ENCODE results near the gene MUS81. TPM values are rescaled to one million over a fixed set of nuclear protein-coding genes. Genes with fewer than 3 reads are reported as not detected.
A peak's percentile ranks its signal among the peaks of the same experiment; 100 is the strongest.

The MUS81 gene
- total and polyA plus RNA-seq, 2 of the 13 experiments (the other 11 are each of a cell fraction or from before 2014, with no cell fraction given) = 25.6 to 30.2 TPM

DNA sequence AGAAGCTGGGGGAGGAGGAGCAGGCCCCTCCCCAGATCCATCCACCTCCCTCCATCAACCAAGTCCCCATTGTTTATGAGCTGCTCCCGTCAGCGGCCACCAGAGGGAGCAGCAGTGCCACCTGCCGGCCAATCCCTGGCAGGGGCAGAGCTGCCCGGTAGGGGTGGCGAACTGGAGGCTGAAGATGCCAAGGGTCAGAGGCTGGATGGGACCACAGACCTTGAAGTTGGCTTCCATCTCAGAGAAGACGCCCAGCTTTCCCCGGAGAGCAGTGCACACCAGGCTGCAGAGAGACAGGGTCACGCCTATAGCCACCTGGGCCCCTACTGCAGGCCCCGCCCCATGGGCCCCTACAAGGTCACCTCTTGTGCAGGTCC, 24.5 kb downstream of the MUS81 start (continued):
- TF ChIP-seq MYNN (CRISPR knock-in tag; IDR thresholded peaks at IDR 0.05; ENCODE audit: low read depth) (no peak), ZSCAN29 (CRISPR knock-in tag; conservative IDR thresholded peaks at IDR 0.05) (no peak), RFX3 (CRISPR knock-in tag; IDR thresholded peaks at IDR 0.05) (no peak), ZBTB37 (CRISPR knock-in tag; IDR thresholded peaks at IDR 0.05) (no peak), ZNF264 (CRISPR knock-in tag; IDR thresholded peaks at IDR 0.05) (no peak), ZNF333 (CRISPR knock-in tag; IDR thresholded peaks at IDR 0.05; ENCODE audit: borderline replicate concordance) (no peak), GPN1 (CRISPR knock-in tag; IDR thresholded peaks at IDR 0.05; ENCODE audit: borderline replicate concordance) (no peak), SMAD1 (CRISPR knock-in tag; IDR thresholded peaks at IDR 0.05; ENCODE audit: borderline replicate concordance, low read depth) (0 out of 2 replicates have a peak, but pooled peaks have one; percentile 58), ZNF329 (CRISPR knock-in tag; IDR thresholded peaks at IDR 0.05; ENCODE audit: low read depth) (no peak), YEATS2 (CRISPR knock-in tag; IDR thresholded peaks at IDR 0.05; ENCODE audit: borderline replicate concordance) (no peak), NAIF1 (CRISPR knock-in tag; IDR thresholded peaks at IDR 0.05; ENCODE audit: borderline replicate concordance) (no peak), SSRP1 (CRISPR knock-in tag; IDR thresholded peaks at IDR 0.05) (no peak), ZNF383 (CRISPR knock-in tag; IDR thresholded peaks at IDR 0.05; ENCODE audit: borderline replicate concordance) (no peak), ZNF772 (CRISPR knock-in tag; IDR thresholded peaks at IDR 0.05) (no peak; the same call in 1 of the 2 replicates), EEA1 (CRISPR knock-in tag; IDR thresholded peaks at IDR 0.05; ENCODE audit: borderline replicate concordance) (no peak), MAFK (conservative IDR thresholded peaks at IDR 0.05 in 1 of 2, IDR thresholded peaks at IDR 0.05 in 1 of 2; ENCODE audit: low read length in 2 of 2) (no peak), HIVEP1 (CRISPR knock-in tag; IDR thresholded peaks at IDR 0.05) (no peak), ZBTB26 (CRISPR knock-in tag; IDR thresholded peaks at IDR 0.05; ENCODE audit: borderline replicate concordance) (no peak), MEIS1 (CRISPR knock-in tag; IDR thresholded peaks at IDR 0.05; ENCODE audit: borderline replicate concordance) (no peak)
- TF ChIP-seq, protein P1, sequence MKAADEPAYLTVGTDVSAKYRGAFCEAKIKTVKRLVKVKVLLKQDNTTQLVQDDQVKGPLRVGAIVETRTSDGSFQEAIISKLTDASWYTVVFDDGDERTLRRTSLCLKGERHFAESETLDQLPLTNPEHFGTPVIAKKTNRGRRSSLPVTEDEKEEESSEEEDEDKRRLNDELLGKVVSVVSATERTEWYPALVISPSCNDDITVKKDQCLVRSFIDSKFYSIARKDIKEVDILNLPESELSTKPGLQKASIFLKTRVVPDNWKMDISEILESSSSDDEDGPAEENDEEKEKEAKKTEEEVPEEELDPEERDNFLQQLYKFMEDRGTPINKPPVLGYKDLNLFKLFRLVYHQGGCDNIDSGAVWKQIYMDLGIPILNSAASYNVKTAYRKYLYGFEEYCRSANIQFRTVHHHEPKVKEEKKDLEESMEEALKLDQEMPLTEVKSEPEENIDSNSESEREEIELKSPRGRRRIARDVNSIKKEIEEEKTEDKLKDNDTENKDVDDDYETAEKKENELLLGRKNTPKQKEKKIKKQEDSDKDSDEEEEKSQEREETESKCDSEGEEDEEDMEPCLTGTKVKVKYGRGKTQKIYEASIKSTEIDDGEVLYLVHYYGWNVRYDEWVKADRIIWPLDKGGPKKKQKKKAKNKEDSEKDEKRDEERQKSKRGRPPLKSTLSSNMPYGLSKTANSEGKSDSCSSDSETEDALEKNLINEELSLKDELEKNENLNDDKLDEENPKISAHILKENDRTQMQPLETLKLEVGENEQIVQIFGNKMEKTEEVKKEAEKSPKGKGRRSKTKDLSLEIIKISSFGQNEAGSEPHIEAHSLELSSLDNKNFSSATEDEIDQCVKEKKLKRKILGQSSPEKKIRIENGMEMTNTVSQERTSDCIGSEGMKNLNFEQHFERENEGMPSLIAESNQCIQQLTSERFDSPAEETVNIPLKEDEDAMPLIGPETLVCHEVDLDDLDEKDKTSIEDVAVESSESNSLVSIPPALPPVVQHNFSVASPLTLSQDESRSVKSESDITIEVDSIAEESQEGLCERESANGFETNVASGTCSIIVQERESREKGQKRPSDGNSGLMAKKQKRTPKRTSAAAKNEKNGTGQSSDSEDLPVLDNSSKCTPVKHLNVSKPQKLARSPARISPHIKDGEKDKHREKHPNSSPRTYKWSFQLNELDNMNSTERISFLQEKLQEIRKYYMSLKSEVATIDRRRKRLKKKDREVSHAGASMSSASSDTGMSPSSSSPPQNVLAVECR (CRISPR knock-in tag; IDR thresholded peaks at IDR 0.05; ENCODE audit: borderline replicate concordance) = peak; percentile 37; the same call in 1 of the 2 replicates
- TF ChIP-seq, protein P2, sequence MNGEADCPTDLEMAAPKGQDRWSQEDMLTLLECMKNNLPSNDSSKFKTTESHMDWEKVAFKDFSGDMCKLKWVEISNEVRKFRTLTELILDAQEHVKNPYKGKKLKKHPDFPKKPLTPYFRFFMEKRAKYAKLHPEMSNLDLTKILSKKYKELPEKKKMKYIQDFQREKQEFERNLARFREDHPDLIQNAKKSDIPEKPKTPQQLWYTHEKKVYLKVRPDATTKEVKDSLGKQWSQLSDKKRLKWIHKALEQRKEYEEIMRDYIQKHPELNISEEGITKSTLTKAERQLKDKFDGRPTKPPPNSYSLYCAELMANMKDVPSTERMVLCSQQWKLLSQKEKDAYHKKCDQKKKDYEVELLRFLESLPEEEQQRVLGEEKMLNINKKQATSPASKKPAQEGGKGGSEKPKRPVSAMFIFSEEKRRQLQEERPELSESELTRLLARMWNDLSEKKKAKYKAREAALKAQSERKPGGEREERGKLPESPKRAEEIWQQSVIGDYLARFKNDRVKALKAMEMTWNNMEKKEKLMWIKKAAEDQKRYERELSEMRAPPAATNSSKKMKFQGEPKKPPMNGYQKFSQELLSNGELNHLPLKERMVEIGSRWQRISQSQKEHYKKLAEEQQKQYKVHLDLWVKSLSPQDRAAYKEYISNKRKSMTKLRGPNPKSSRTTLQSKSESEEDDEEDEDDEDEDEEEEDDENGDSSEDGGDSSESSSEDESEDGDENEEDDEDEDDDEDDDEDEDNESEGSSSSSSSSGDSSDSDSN (CRISPR knock-in tag; IDR thresholded peaks at IDR 0.05) = peak; percentile 62
- TF ChIP-seq, protein P3, sequence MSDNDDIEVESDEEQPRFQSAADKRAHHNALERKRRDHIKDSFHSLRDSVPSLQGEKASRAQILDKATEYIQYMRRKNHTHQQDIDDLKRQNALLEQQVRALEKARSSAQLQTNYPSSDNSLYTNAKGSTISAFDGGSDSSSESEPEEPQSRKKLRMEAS (IDR thresholded peaks at IDR 0.05) = peak; percentile 44; the same call in 1 of the 2 replicates

Data from HepG2 (cell line).